Activated CD8-positive, alpha-beta memory T cell treated with anti-CD3 and anti-CD28 coated beads for 48 hours (primary cell): ENCODE data around the gene NOTCH1.
A peak's percentile ranks its signal among the peaks of the same experiment; 100 is the strongest.

ENCODE experiments used
- DNase-seq, 3 experiments: peaks; one replicate each; pipeline ENCODE4 v3.0.0-alpha.2; 2020; ENCODE audit warnings: low read depth in 2 of 3, low spot score in 2 of 3

NOTCH1 gene

DNA sequence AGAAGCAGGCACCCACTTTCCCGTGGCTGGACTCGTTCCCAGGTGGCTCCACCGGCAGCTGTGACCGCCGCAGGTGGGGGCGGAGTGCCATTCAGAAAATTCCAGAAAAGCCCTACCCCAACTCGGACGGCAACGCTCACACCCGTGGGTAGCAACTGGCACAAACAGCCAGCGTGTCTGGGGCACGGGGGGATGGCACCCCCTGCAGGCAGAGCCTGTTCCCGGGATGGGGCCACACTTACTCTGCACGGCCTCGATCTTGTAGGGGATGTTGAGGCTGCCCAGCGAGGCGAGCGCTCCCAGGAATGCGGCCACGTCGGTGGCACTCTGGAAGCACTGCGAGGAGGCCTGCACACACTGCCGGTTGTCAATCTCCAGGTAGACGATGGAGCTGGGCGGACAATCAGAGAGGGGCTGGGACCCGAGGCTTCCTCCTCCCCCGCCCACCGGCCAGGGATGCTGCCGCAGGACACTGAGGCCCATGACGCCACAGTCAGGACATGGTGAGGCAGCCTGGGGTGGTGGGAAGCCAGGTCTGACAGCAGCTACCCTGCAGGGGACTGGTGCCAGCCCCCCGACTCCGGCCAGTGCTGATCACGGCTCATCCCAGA is 42.8 kb downstream of the NOTCH1 start:
- DNase-seq = no peak

DNA sequence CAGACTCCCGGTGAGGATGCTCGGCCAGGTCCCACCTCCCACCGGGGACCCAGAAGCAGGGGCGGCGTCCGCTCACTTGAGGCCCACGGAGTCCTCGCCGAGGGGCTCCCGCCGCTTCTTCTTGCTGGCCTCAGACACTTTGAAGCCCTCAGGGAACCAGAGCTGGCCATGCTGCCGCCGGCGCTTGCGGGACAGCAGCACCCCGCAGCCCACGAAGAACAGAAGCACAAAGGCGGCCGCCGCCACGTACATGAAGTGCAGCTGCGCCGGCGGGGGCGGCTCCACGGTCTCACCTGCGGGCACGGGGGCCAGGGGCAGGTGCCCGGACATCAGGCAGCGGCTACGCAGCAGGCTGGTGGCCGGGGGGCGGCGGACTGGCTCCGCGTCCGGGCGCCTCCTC is 43.7 kb downstream of the NOTCH1 start:
- no peak for DNase-seq

DNA sequence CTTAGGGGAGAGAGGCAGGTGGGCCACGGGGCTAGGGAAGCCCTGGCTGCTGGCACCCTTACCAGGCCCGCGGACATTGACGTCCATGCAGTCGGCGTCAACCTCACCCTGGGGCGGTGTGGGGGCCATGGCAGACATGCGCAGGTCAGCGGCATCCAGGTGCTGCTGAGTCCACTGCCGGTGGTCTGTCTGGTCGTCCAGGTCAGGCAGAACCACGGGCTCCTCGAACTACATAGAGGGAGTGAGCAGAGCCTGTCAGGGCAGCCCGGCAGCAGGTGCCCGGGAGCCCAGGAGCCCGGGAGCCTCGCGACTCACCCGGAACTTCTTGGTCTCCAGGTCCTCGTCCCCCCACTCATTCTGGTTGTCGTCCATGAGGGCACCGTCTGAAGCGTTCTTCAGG is 44.2 kb downstream of the NOTCH1 start:
- no peak for DNase-seq

DNA sequence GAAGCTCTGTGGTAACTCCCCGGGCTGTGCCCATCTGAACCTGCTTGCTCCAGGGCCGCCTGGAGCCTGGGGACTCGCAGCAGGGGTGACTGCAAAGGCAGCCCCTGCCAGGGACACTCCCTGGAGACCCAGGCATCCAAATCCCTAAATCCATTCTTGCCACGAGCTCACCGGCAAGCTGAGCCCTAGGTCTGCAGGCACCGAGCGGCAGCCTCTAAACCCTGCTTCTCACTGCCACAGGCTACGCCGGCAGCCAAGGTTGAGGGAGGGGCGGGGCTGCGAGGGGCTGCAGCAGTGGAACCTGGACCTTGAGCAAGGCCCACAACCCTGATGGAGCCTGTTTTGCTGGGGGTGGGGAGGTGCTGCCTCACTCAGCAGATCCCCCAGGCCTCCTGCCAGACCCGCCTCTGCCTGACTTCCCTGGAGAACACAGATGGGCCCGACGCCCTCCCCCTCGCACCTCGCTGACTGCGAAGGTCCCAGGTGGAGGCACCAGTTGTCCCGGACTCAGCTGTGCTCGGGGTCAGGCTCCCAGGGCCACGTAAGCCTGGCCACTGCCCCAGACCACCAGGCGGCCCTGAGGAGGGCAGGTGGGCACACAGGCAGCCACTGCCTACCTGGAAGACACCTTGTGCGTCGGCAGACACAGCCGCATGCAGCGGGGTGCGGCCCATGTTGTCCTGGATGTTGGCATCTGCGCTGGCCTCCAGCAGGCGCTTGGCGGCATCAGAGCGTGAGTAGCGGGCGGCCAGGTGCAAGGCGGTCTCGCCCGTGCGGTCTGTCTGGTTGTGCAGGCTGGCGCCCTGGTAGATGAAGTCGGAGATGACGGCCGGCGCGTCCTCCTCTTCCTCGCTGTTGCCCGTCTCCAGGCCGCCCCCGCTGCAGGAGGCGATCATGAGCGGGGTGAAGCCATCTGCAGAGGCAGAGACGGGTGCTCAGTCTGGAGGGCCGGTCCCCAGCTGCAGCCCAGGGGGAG is 45.6 kb downstream of the NOTCH1 start:
- no peak for DNase-seq

DNA sequence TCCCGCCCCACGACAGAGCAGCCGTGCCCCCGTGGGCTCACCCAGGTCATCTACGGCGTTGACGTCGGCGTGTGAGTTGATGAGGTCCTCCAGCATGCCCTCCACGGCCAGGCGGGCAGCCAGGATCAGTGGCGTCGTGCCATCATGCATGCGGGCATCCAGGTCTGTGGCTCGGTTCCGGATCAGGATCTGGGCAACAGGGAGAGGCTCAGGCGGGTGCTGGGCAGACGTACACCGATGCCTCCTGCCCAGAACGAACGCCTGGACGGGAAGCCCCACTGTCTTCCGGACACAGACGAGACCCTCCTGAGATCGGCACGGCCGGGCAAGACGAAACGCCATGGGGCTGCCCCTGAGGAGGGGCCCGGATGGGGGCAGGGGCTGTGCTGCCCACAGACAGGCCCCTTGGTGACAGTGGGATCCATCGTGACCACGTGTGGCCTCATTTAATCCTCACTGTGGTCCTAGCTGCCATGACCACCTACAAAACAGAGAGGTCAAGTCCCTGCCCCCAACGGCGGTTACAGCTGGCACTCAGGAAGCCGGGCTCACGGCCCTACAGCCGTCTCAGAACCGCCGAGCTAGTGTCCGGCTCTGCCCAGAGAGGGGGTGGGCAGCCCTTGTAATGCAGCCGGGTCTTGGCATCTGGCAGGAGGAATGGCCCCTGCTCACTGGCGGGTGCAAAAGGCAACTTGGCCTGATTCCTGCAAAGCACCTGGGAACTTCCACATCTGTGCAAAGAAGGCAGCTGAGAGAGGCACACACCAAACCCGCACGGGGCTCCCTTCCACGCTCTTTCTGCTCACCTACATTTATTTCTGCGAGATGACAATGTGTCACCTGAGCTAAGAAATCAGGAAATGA is 46.5 kb downstream of the NOTCH1 start:
- no peak for DNase-seq

DNA sequence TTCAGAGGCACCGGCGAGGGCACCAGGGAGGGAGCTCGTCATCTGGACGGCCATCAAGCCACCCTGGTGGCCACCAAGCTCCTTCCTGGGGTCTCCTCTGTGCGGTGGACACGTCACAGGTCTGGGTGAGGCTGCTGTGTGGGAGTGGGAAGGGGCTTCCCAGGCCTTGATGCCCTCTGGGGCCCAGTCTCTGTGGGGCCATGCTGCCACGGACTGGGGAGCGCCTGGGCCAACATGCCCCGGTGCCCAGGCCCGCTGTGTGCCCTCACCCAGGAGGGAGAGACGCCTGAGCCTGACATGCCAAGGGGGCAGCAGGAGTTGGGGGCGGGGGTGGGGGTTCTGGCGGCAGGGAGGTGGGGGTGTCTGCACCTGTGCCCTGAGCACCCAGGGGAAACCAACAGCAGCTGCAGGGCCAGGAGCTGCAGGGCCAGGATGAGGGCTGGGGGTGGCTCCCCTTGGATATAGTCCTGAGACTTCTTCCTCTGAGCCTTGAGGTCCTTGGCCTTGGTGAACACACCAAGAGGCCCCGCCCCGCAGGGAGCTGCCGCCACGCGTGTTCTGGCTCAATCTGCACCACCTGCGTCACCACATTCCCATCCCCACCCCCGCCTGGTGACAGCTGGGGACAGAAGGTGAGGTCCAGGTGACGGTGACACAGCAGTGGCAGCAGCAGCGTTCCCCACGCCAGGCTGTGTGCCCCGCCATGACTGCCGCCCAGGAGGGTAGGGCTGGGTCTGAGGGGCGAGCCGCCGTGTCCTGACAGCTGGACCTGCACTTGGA is 47.7 kb downstream of the NOTCH1 start:
- DNase-seq = no peak

DNA sequence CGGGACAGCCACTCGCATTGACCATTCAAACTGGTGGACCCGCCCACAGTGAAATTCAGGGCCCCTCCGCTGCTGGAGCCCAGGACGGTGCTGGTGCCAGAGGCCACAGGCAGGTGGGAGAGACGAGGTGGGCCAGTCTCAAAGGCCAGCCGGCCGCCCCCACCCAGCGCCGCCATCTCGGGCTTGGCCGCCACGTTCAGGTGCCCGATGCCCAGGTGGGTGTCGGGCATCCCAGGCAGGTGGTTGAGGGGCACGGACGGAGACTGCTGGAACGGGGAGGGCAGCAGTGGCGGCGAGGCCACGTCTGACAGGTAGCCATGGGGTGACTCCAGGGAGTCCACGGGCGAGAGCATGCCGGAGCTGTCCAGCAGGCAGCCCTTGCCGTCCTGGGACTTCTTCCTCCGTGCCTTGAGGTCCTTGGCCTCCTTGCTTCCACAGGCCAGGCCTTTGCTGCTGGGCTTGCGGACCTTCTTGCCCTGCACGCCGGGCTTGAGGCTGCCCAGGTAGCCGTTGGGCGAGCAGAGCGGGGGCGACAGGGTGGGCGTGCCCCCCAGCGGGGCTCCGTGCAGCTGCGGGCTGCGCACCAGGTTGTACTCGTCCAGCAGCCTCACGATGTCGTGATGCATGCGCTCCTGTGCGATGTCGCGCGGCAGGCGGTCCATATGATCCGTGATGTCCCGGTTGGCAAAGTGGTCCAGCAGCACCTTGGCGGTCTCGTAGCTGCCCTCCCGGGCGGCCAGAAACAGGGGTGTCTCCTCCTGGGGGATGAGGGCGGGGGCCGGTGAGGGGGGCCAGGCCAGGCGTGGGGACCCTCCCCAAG is 48.8 kb downstream of the NOTCH1 start:
- DNase-seq = no peak

DNA sequence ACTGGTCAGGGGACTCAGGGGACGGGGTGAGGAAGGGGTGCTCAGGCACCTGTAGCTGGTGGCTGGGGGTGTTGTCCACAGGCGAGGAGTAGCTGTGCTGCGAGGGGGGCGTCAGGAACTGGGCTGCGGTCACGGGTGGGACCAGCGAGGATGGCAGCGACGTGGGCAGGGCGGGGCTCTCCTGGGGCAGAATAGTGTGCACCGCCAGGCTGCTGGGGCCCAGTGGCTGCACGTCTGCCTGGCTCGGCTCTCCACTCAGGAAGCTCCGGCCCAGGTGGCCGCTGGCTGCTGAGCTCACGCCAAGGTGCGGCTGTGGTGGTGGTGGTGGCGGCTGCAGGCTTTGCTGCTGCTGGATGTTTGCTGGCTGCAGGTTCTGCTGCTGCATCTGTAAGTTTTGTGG is 49.7 kb downstream of the NOTCH1 start:
- no peak for DNase-seq

DNA sequence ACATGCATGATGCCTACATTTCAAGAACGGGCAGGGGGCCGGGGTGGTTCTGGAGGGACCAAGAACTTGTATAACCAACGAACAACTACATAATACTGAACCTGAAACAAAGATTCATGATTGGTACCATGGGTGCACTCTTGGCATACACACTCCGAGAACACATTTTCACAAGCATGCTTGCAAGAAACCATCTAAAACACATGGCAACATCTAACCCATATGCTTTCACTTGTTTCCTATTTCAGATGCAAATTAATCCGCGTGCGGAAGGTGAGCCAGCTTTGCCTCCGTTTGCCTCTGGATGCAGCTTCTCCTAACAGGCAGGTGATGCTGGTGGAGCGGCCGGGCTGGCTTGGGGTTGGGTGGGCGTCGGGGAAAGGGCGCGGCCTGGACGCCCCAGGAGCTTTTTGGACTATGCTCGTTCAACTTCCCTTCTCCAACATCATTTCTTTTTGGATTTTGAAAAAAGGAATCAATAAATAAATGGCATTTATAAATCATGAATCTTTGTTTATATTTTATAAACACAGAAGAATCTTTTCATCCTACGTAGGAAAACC is 50.5 kb downstream of the NOTCH1 start:
- DNase-seq = no peak

DNA sequence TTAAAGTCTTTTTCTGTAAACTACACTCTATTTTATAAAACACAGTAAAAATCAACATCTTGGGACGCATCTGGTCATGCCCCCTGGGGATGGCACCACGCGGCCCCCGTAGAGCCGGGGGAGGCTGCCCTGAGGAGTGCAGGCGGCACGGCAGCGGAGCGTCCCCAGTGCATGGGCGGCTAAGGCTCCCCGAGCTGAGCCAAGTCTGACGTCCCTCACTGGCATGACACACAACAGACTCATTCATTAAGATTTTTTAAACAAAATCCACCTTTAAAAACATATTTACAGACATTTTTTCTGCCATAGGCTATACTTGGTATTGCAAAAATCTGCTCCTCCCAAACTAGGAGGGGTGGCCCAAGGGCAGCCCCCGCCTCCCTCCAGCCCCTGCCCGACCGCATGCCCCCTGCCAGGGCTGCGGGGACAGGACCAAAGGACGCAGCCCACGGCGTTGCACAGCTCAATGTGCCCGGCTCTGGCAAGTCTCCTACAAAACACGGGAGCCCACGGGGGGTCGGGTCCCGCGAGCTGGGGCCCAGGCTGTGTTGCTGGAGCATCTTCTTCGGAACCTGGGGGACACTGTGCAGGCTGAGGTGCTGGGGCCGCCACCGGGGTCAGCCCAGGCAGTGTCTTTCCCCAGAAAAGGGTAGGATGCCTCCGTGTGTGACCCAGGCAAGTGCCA is 51.2 kb downstream of the NOTCH1 start:
- DNase-seq = no peak

DNA sequence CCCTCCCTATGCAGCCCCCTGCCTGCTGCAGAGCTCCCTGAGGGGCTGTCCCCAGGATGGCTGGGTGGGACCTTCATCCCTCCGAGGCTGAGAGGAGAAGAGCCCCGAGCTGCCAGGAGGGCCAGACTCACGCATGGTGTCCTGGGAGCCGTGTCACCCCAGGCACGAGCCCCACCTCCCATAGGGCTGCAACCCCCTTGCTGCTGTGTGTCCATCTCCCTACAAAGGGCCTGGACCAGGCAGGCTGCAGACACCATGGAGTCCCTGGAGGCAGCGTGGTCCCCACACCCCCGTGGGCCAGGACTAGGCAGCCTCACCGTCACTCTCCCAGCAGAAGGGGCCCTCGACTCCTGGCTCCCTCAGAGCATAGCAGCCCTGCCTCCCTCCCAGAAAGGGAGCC is 51.8 kb downstream of the NOTCH1 start:
- DNase-seq = no peak

DNA sequence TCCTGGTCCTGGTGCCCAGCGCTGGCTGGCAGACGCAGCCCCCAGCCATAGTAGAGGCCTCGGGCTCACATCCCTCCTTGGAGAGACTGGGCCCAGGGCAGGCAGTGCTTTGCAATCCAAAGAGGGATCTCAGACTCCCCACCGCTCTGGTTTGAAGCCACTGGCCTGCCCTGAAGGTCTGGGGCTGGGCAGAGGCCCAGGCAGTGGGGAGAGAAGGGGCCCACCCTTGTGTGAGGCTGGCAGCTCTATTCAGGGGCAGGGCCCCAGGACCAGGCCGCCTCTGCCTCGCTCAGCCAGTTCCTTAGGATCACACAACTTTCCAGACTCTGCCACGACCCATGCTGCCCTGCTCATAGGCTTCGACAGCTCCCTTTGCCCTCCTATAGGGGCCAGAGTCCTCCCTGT is 52.3 kb downstream of the NOTCH1 start:
- no peak for DNase-seq

DNA sequence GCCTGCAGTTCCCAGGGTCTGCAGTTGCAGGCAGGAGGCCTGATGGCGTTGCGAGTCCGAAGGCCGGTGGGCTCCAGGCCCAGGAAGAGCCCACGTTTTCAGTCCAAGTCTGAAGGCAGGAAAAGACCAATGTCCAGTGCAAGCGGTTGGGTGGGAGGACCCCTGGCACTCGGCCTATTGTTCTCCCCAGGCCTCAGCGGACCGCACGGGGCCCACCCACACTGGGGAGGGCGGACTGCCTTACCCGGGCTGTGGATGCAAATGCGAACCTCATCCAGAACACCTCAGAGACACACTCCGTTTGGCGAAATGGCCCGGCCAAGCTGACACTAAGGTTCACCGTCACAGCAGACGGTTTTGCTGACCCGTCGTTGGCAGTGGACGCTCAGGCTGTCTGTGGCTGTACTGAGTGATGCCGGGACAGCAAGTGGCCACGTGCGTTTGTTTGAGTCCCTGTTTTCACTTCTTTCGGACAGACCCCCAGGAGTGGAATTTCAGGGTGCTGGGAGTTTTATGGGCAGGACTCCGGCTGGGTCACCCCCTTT is 52.8 kb downstream of the NOTCH1 start:
- no peak for DNase-seq

DNA sequence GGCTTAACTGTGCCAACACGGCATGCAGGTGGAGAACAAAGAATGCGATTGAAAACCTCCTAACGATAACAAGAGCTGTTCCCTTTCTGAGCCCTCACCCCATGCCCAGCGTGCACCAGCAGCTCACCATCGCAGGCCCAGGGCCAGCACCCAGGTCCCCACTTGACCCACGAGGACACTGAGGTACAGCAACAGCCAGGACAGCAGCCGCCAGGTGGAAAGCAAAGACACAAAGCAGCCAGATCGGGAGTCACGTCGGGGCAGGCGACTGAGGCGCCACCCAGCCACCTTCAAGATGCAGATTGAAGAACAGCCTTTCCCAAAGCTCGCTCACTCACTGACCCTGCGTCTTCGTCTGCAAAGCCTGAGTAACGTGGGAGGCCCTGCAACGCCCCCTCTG is 56.1 kb downstream of the NOTCH1 start:
- no peak for DNase-seq

DNA sequence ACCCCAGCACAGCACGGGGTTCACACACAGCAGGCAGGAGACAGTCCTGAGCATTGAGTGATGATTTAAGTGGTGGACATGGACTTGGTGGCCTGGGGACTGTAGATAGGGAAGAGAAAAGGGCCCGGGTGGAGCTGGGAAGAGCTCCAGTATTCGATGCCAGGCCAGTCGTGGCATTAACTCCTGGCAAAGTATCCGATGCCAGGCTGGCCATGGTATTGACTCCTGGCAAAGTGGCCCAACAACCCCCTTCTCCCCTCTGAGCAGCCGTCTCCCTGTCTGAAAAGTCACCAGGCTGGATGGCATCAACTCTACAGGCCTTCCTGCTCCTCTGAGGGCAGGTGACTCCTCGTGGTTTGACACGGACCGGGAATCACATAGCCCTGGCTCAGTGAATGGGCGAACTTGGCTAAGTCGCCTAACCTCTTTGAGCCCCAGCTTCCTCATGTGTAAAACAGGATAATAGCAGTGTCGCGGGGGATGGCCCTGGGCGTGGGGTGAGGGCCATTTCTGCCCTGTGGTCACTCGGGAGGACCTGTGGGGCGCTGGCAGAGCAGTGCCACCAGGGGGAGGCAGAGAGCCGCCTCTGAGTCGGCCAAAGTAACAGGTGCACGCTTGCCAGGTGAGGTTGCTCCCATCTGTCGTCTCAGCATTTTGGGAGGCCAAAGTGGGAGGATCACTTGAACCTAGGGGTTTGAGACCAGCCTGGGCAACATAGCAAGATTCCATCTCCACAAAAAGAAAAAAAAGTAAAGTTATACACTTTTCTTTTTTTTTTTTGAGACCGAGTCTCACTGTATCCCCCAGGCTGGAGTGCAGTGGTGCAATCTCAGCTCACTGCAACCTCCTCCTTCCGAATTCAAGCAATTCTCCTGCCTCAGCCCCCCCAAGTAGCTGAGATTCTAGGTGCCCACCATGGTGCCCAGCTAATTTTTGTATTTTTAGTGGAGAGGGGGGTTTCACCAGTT is 57.3 kb downstream of the NOTCH1 start:
- DNase-seq = peak in 2 of 3 experiments; percentile 55 to 66

DNA sequence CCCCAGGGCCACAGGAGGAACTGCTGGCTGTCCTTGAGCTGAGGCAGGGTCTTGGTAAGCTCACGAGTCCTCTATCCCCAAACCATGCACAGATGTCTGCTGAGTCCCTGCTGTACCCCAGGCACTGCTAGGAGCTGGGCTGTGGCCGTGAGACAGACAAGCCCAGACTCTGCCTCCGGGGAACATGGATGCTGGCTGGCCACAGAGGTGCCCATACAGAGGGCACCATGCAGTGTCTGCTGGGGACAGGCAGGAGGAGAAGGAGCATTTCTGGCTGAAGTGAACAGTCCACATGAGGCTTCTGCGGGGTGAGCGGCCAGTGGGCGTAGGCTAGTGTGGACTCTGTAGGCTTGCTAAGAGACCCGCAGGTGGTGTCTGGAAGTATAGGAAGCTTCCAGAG is 58.2 kb downstream of the NOTCH1 start:
- DNase-seq = no peak

DNA sequence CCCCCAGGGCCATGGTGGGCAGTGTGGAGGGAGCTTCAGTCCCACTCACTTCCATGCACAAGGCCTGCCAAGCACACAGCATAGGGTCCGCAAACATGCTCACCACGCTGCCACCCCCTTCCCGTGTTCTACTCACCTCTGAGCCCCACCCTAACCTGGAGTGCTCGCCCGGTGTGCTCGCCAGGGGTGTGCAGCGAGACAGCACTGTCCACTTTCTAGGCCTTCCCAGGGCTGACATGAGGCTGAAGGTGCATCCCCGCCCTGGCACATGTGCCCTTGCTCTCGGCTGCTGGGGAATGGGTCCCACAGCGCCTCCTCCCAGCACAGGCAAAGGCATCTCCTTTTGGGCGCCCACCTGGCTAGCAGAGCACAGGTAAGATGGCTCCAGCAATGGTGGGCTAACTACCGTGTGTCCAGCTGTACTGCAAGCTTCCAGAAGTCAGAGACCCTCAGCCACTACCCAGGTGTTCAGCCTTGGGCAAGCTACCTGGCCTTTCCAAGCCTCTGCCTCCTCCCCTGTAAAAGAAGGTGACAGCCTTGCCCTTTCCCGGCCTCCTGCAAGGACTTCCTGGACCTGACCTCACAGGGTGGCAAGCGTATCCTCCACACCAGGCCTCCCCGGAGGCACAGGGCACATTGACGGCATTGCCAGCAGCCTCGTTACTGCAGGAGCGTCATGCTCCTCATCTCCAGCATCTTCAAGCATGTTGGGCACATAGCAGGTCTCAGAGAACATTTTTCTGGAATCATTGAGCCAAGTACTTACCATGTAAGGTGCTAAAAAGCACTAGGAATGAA is 58.8 kb downstream of the NOTCH1 start:
- DNase-seq = no peak
